H1 (cell line): ENCODE results near the gene CCDC15. TPM values are rescaled to one million over a fixed set of nuclear protein-coding genes. Genes with fewer than 3 reads are reported as not detected.
A peak's percentile ranks its signal among the peaks of the same experiment; 100 is the strongest.

Experiments used
- CTCF ChIA-PET: fragments of 300-600 bp; sonication (Branson Sonifier 250); formaldehyde crosslinking; loops from one replicate; lab custom pipeline; 2021; ENCODE audit not compliant: partially characterized antibody; lab: Charles Lee
- POLR2A ChIA-PET: fragments of 300-600 bp; sonication (Branson Sonifier 250); formaldehyde crosslinking; loops from one replicate; lab custom pipeline; 2021; ENCODE audit warnings: inconsistent platforms; ENCODE audit not compliant: partially characterized antibody; lab: Charles Lee
- DNase-seq, 2 experiments: peaks; one replicate each; pipeline versions ENCODE4 v3.0.0 to v3.0.0-alpha.2; 2010 to 2022; ENCODE audit warnings: low spot score in 2 of 2, low read depth in 1 of 2, mixed read lengths in 1 of 2
- FAIRE-seq: peaks from 2 replicates; lab custom pipeline; 2011; peaks lifted over from hg19 to GRCh38; lab: Jason Lieb, UNC
- H2AFZ ChIP-seq: 2 replicates; pipeline ENCODE4 v1.8.1; 2012; ENCODE audit warnings: low read length, inconsistent platforms
- H2AK5ac ChIP-seq: 2 replicates; pipeline ENCODE4 v1.6.1; 2013; ENCODE audit warnings: low read depth, low read length
- H2BK120ac ChIP-seq: replicated peaks from 2 replicates; pipeline ENCODE3; 2013; ENCODE audit warnings: low read depth, low read length, inconsistent platforms
- H2BK12ac ChIP-seq: 2 replicates; pipeline ENCODE4 v1.6.1; 2013; ENCODE audit warnings: low read depth, low read length
- H2BK15ac ChIP-seq: 2 replicates; pipeline ENCODE4 v1.6.1; 2013; ENCODE audit warnings: low read length
- H2BK20ac ChIP-seq: 2 replicates; pipeline ENCODE4 v1.6.1; 2013; ENCODE audit warnings: low read length
- H2BK5ac ChIP-seq: 2 replicates; pipeline ENCODE4 v1.6.1; 2013; ENCODE audit warnings: low read depth, low read length
- H3K14ac ChIP-seq: 2 replicates; pipeline ENCODE4 v1.6.1; 2013; ENCODE audit warnings: inconsistent platforms; ENCODE audit not compliant: insufficient read length
- H3K18ac ChIP-seq: 2 replicates; pipeline ENCODE4 v1.6.1; 2013; ENCODE audit warnings: low read length; ENCODE audit errors: extremely low read depth
- H3K23ac ChIP-seq: 2 replicates; pipeline ENCODE4 v1.6.1; 2013; ENCODE audit warnings: inconsistent platforms; ENCODE audit not compliant: insufficient read length
- H3K23me2 ChIP-seq: 2 replicates; pipeline ENCODE4 v1.6.1; 2013; ENCODE audit warnings: low read depth, low read length
- H3K27ac ChIP-seq: 2 replicates; pipeline ENCODE4 v1.6.1; 2011; ENCODE audit warnings: low read depth, low read length, inconsistent platforms
- H3K27me3 ChIP-seq, 4 experiments: replicated peaks in 1 of 4; 1 replicate in 1 of 4; 2 replicates in 3 of 4; pipeline versions ENCODE4 v1.6.1 to v1.8.1; 2011 to 2013; ENCODE audit warnings: low read length in 3 of 4, mild to moderate bottlenecking in 3 of 4, inconsistent platforms in 2 of 4, mixed read lengths in 2 of 4, moderate library complexity in 1 of 4; ENCODE audit not compliant: control insufficient read depth in 3 of 4, insufficient read depth in 3 of 4; ENCODE audit errors: extremely low read depth in 1 of 4
- H3K36me3 ChIP-seq, 4 experiments: 2 replicates each; pipeline versions ENCODE4 v1.6.1 to v1.8.1; 2011 to 2013; ENCODE audit warnings: mild to moderate bottlenecking in 4 of 4, low read length in 3 of 4, moderate library complexity in 2 of 4, control low read depth in 1 of 4, inconsistent platforms in 1 of 4; ENCODE audit not compliant: insufficient read depth in 4 of 4, control insufficient read depth in 2 of 4
- H3K4ac ChIP-seq: replicated peaks from 2 replicates; pipeline ENCODE3; 2013; ENCODE audit warnings: low read length, low read depth, mixed read lengths, inconsistent platforms; ENCODE audit not compliant: insufficient read length
- H3K4me1 ChIP-seq, 4 experiments: replicated peaks in 1 of 4; 1 replicate in 1 of 4; 2 replicates in 3 of 4; pipeline versions ENCODE4 v1.6.1 to v1.8.1; 2011 to 2013; ENCODE audit warnings: low read length in 3 of 4, inconsistent platforms in 2 of 4, mixed read lengths in 1 of 4; ENCODE audit not compliant: insufficient read depth in 4 of 4, control insufficient read depth in 3 of 4
- H3K4me2 ChIP-seq, 2 experiments: 2 replicates each; pipeline versions ENCODE4 v1.6.1 to v1.8.1; 2011 to 2013; ENCODE audit warnings: low read depth in 2 of 2, low read length in 2 of 2, control low read depth in 1 of 2, inconsistent platforms in 1 of 2, mild to moderate bottlenecking in 1 of 2; ENCODE audit not compliant: insufficient read depth in 1 of 2
- H3K4me3 ChIP-seq, 4 experiments: fragments of 200-600, 300-600 bp in 1 of 4; sonication (generic), shearing (Covaris generic), sonication (Bioruptor Twin) in 1 of 4; 2 replicates each; pipeline versions ENCODE4 v1.5.1 to v1.8.1; 2011 to 2016; ENCODE audit warnings: low read length in 4 of 4, low read depth in 3 of 4, control low read depth in 2 of 4, inconsistent platforms in 2 of 4, mild to moderate bottlenecking in 2 of 4, mixed read lengths in 1 of 4, moderate library complexity in 1 of 4; ENCODE audit not compliant: insufficient read depth in 2 of 4; ENCODE audit errors: extremely low read depth in 1 of 4
- H3K56ac ChIP-seq: replicated peaks from 2 replicates; pipeline ENCODE3; 2013; ENCODE audit warnings: low read depth, mild to moderate bottlenecking, mixed read lengths, low read length, inconsistent platforms; ENCODE audit not compliant: insufficient read length
- H3K79me1 ChIP-seq: 2 replicates; pipeline ENCODE4 v1.6.1; 2013; ENCODE audit warnings: low read depth, low read length, control low read depth
- H3K79me2 ChIP-seq, 2 experiments: 2 replicates each; pipeline versions ENCODE4 v1.6.1 to v1.8.1; 2012 to 2013; ENCODE audit warnings: low read length in 2 of 2, mild to moderate bottlenecking in 2 of 2, inconsistent platforms in 1 of 2; ENCODE audit not compliant: insufficient read depth in 2 of 2, control insufficient read depth in 1 of 2
- H3K9ac ChIP-seq, 4 experiments: replicated peaks in 1 of 4; 1 replicate in 1 of 4; 2 replicates in 3 of 4; pipeline versions ENCODE4 v1.6.1 to v1.8.1; 2011 to 2013; ENCODE audit warnings: low read depth in 3 of 4, low read length in 3 of 4, control low read depth in 2 of 4, mild to moderate bottlenecking in 2 of 4, moderate library complexity in 2 of 4, inconsistent platforms in 1 of 4; ENCODE audit errors: extremely low read depth in 1 of 4
- H3K9me3 ChIP-seq, 2 experiments: 2 replicates each; pipeline versions ENCODE4 v1.6.1 to v1.8.1; 2012 to 2013; ENCODE audit warnings: mild to moderate bottlenecking in 2 of 2, moderate library complexity in 2 of 2, control low read depth in 1 of 2, inconsistent platforms in 1 of 2, low read depth in 1 of 2, low read length in 1 of 2, mixed read lengths in 1 of 2; ENCODE audit not compliant: insufficient read depth in 2 of 2
- H4K20me1 ChIP-seq, 2 experiments: replicated peaks in 1 of 2; 2 replicates each; pipeline versions ENCODE3 to v1.8.1; 2011 to 2013; ENCODE audit warnings: inconsistent platforms in 2 of 2, low read length in 2 of 2, mild to moderate bottlenecking in 1 of 2; ENCODE audit not compliant: insufficient read depth in 2 of 2, control insufficient read depth in 1 of 2
- H4K5ac ChIP-seq: 2 replicates; pipeline ENCODE4 v1.6.1; 2013; ENCODE audit warnings: low read length, low read depth, mixed read lengths, inconsistent platforms; ENCODE audit not compliant: insufficient read length
- H4K8ac ChIP-seq: 2 replicates; pipeline ENCODE4 v1.8.0; 2013; ENCODE audit warnings: mild to moderate bottlenecking, moderate library complexity, low read length, inconsistent platforms; ENCODE audit not compliant: insufficient read depth; ENCODE audit errors: extremely low read depth
- H4K91ac ChIP-seq: replicated peaks from 2 replicates; pipeline ENCODE3; 2013; ENCODE audit warnings: low read length, mixed read lengths, inconsistent platforms; ENCODE audit not compliant: insufficient read length
- POLR2AphosphoS5 ChIP-seq: IDR thresholded peaks from 2 replicates; pipeline ENCODE4 v1.6.1; 2011; ENCODE audit warnings: low read depth, low read length
- RNF2 ChIP-seq: fragments of 200-900, 300-1000 bp; sonication (generic); IDR thresholded peaks from 2 replicates; pipeline ENCODE4 v1.7.1; 2016; ENCODE audit warnings: borderline replicate concordance, low read depth, mild to moderate bottlenecking, antibody characterized with exemption, low read length; ENCODE audit not compliant: poor library complexity, severe bottlenecking; ENCODE audit errors: missing control alignments
- SIN3A ChIP-seq, 2 experiments: IDR thresholded peaks in 1 of 2; conservative IDR thresholded peaks in 1 of 2; 2 replicates each; pipeline ENCODE4 v1.6.1; 2011 to 2012; ENCODE audit warnings: low read length in 2 of 2, improper control_type of control experiment in 1 of 2, low read depth in 1 of 2, mild to moderate bottlenecking in 1 of 2
- WGBS, 2 experiments: shearing (Covaris generic) in 1 of 2; methylation state at CpG; one replicate each; pipeline versions ENCODE4 v1.1.6 to v1.1.7; 2013 to 2015; ENCODE audit warnings: low lambda C conversion rate in 2 of 2, mixed read lengths in 2 of 2, inconsistent platforms in 1 of 2, low coverage in 1 of 2, missing lambda C conversion rate in 1 of 2; ENCODE audit not compliant: insufficient replicate concordance in 2 of 2, insufficient coverage in 1 of 2, insufficient read length in 1 of 2; ENCODE audit errors: extremely low coverage in 1 of 2, missing lambda C conversion rate in 1 of 2; 5-methylcytosine and 5-hydroxymethylcytosine counted together
- polyA plus RNA-seq, 7 experiments: library from polyadenylated mRNA; depleted of rRNA in 3 of 7; stranded (reverse) in 5 of 7; unstranded in 2 of 7; fragments of >200 nt in 5 of 7; fragments of 200-250 nt in 2 of 7; gene quantifications; 1 replicate in 5 of 7; 2 replicates in 1 of 7; 4 replicates in 1 of 7; pipeline versions ENCODE4 v1.2.1 to v1.2.3, GENCODE V29; 2011 to 2013; ENCODE audit warnings: missing spikeins in 2 of 7, mixed read lengths in 2 of 7
- total RNA-seq: library from RNA; stranded (reverse); fragmentation: NEBNext Ultra II Directional; extraction: Animal tissue kit (Norgen Biotek cat#: 25700); gene quantifications from 2 replicates; pipeline ENCODE4 v1.2.1, GENCODE V29; 2021

CCDC15 gene
- total and polyA plus RNA-seq, 2 of the 8 experiments (the other 6 are each of a cell fraction or from before 2014, with no cell fraction given): 1.5 to 3.1 TPM

- H2BK20ac ChIP-seq: no peak overlapping the region
- no peaks in the 10 kb centered on the region for H3K23me2 ChIP-seq
- H3K4ac ChIP-seq: no peak overlapping the region
- H3K36me3 ChIP-seq: no peaks in the 10 kb centered on the region
- no peak overlapping the region for H2BK5ac ChIP-seq
- no peak overlapping the region for H3K4me3 ChIP-seq
- no peak overlapping the region for H3K4me2 ChIP-seq
- H3K79me1 ChIP-seq: no peaks in the 10 kb centered on the region; the same call in 1 of the 2 replicates
- no peak overlapping the region for H3K56ac ChIP-seq
- H3K27me3 ChIP-seq: no peaks in the 10 kb centered on the region; a peak in 1 of 7 replicates
- no peak for DNase-seq
- no peaks in the 10 kb centered on the region for H4K20me1 ChIP-seq
- no peak overlapping the region for H3K27ac ChIP-seq
- H3K23ac ChIP-seq: no peak overlapping the region
- ChIA-PET POLR2A (no interaction called here), CTCF (interaction anchor here (0.6 to 29.4 kb wide), 14 partner anchors 12 to 430 kb away, joined by 3 to 486 read pairs (median 4); no protein-coding TSS in a partner anchor)
- H3K14ac ChIP-seq: no peak overlapping the region
- no peak overlapping the region for H4K5ac ChIP-seq
- no peak overlapping the region for H4K91ac ChIP-seq
- H3K79me2 ChIP-seq: no peaks in the 10 kb centered on the region
- no peak overlapping the region for H2BK12ac ChIP-seq
- FAIRE-seq: no peak
- no peak overlapping the region for H2AK5ac ChIP-seq
- no peak overlapping the region for H3K18ac ChIP-seq
- peak overlapping the region; percentile 31; the same call in 1 of the 2 replicates for H4K8ac ChIP-seq
- no peak overlapping the region for H2BK15ac ChIP-seq
- H2BK120ac ChIP-seq: no peak overlapping the region
- WGBS, 2 experiments: 84% methylated on average over 14 of the region's 14 CpGs; no CpG with 5 or more reads in 1 of the 2 experiments
- H3K9ac ChIP-seq: no peak overlapping the region
- H2AFZ ChIP-seq: no peak overlapping the region
- peaks cover 0 to 5% (median 0%) of the 10 kb centered on the region in 4 experiments; a peak in 1 of 7 replicates for H3K4me1 ChIP-seq
- no peaks in the 10 kb centered on the region for H3K9me3 ChIP-seq
- TF ChIP-seq SIN3A (conservative IDR thresholded peaks at IDR 0.05 in 1 of 2, IDR thresholded peaks at IDR 0.05 in 1 of 2; ENCODE audit: low read depth in 1 of 2, low read length in 2 of 2): no peak
- TF ChIP-seq POLR2AphosphoS5: no peak
- no peak for TF ChIP-seq RNF2
Observed at GRCh38 chr11:125076378-125076945, 122.5 kb downstream of the CCDC15 start.
